Right lobe of liver (tissue), 6 donors: ENCODE results near the gene FAM53A. TPM values are rescaled to one million over a fixed set of nuclear protein-coding genes. Genes with fewer than 3 reads are reported as not detected.
"Not testable (repeated sequence)": the region's sequence is repeated elsewhere in the genome, so short reads cannot be mapped to it uniquely, and the experiment has no call there.

Experiments
- ATAC-seq, 4 donors: fragments of 200-7000 bp; cut with Tn5 transposase; one replicate each; pipeline ENCODE4 v1.9.1; 2020; ENCODE audit warnings: mild to moderate bottlenecking in 4 of 4, moderate library complexity in 4 of 4
- DNase-seq, 3 donors: peaks; one replicate each; pipeline ENCODE4 v3.0.0-alpha.2; 2020
- H3K27ac ChIP-seq, 3 donors: fragments of 200-600 bp; one replicate each; pipeline ENCODE4 v1.8.0; 2022
- H3K27me3 ChIP-seq, 2 donors: fragments of 200-600 bp; one replicate each; pipeline ENCODE4 v1.8.0; 2022
- H3K36me3 ChIP-seq, 4 donors: fragments of 200-600 bp; sonication (generic) in 1 of 4; one replicate each; pipeline versions ENCODE4 v1.5.1 to v1.8.0; 2017 to 2022; ENCODE audit warnings: control low read depth in 1 of 4
- H3K4me1 ChIP-seq, 4 donors: fragments of 200-600 bp; sonication (generic) in 1 of 4; one replicate each; pipeline versions ENCODE4 v1.5.1 to v1.8.0; 2017 to 2022; ENCODE audit warnings: control low read depth in 1 of 4
- H3K4me3 ChIP-seq, 3 donors: fragments of 200-600 bp; one replicate each; pipeline ENCODE4 v1.8.0; 2022
- H3K9me3 ChIP-seq, 4 donors: fragments of 200-600 bp; sonication (generic) in 1 of 4; one replicate each; pipeline versions ENCODE4 v1.5.1 to v1.8.0; 2017 to 2022; ENCODE audit warnings: control low read depth in 1 of 4
- CTCF ChIP-seq, 4 donors: fragments of 200-600 bp in 3 of 4; fragments of 450-650 bp in 1 of 4; IDR thresholded peaks; one replicate each; pipeline versions ENCODE4 v1.5.1 to v1.8.0; 2016 to 2022; ENCODE audit warnings: antibody characterized with exemption in 4 of 4, mild to moderate bottlenecking in 2 of 4
- POLR2A ChIP-seq: fragments of 450-650 bp; IDR thresholded peaks from one replicate; pipeline ENCODE4 v1.6.1; 2017; ENCODE audit warnings: antibody characterized with exemption, mild to moderate bottlenecking
- WGBS: methylation state at CpG from one replicate; pipeline ENCODE4 v1.1.6; 2018; ENCODE audit warnings: low coverage, low lambda C conversion rate; ENCODE audit not compliant: insufficient coverage; ENCODE audit errors: missing lambda C conversion rate; 5-methylcytosine and 5-hydroxymethylcytosine counted together
- intact Hi-C, 2 donors: fragments of 100-400 bp; cut with DNase I; formaldehyde crosslinking; loops; one replicate each; pipeline versions ENCODE4 v1.11.2 to v1.14.1; 2022
- total RNA-seq, 6 experiments: library from RNA; depleted of rRNA in 2 of 6; stranded (reverse); fragments of >200 nt in 2 of 6; fragmentation: NEBNext Ultra II Directional in 3 of 6; extraction: Animal tissue kit (Norgen Biotek cat#: 25700) in 3 of 6; gene quantifications; one replicate each; pipeline versions ENCODE4 v1.1.0 to v1.2.4, GENCODE V29; 2016 to 2023
- donor health status: DM: no; HTN: yes; CAD: no.
- donor health status: DM: no; HTN: no; CAD: no.
- donor health status: DM: no; HTN: no; CAD: no.
- donor health status: DM: no; HTN: yes; CAD: no.
- donor health status: DM: no; HTN: yes; CAD: no.

FAM53A gene
- total RNA-seq, 6 experiments from 2014 or later, result 0.56 to 3.5 (median 0.74) TPM

GRCh38 chr4:1608196-1608820, 75.8 kb downstream of the FAM53A start:
- H3K27ac ChIP-seq, result no peak overlapping the region
- 72% methylated on average over 8 of the region's 24 CpGs for WGBS
- no peaks in the 10 kb centered on the region for H3K36me3 ChIP-seq
- intact Hi-C loops, result no loop called here
- no peaks in the 10 kb centered on the region for H3K9me3 ChIP-seq
- H3K4me1 ChIP-seq, result no peaks in the 10 kb centered on the region
- no peak for ATAC-seq
- no peak for TF ChIP-seq POLR2A
- TF ChIP-seq CTCF (IDR thresholded peaks at IDR 0.05), result no peak
- H3K4me3 ChIP-seq, result no peak overlapping the region
- no peaks in the 10 kb centered on the region for H3K27me3 ChIP-seq
- DNase-seq, result peak in 1 of 3 donors; percentile 44

GRCh38 chr4:1607436-1608195, 76.5 kb downstream of the FAM53A start:
- H3K4me3 ChIP-seq, H3K4me1 ChIP-seq, H3K27me3 ChIP-seq, H3K9me3 ChIP-seq, H3K36me3 ChIP-seq, ATAC-seq, intact Hi-C loops, H3K27ac ChIP-seq: not testable (repeated sequence)
- 89% methylated on average over 13 of the region's 23 CpGs for WGBS
- peak in 2 of 3 donors; percentile 1 to 18 for DNase-seq

GRCh38 chr4:1604706-1605205, 79.4 kb downstream of the FAM53A start:
- intact Hi-C loops, result no loop called here
- no peak for TF ChIP-seq CTCF (IDR thresholded peaks at IDR 0.05)
- no peak for TF ChIP-seq POLR2A
- H3K27ac ChIP-seq, result no peak overlapping the region
- WGBS, result 33% methylated on average over 7 of the region's 19 CpGs
- peak in 3 of 4 donors; percentile 19 to 43 (median 26) for ATAC-seq
- H3K9me3 ChIP-seq, result no peaks in the 10 kb centered on the region
- H3K27me3 ChIP-seq, result no peaks in the 10 kb centered on the region
- H3K4me1 ChIP-seq, result no peaks in the 10 kb centered on the region
- DNase-seq, result peak in 2 of 3 donors; percentile 19 to 43
- H3K4me3 ChIP-seq, result no peak overlapping the region
- no peaks in the 10 kb centered on the region for H3K36me3 ChIP-seq

GRCh38 chr4:1604181-1604705, 79.9 kb downstream of the FAM53A start:
- peak in 1 of 4 donors; percentile 9 for ATAC-seq

More at GRCh38 chr4:1604181-1604705, 79.9 kb downstream of the FAM53A start:
- Histone ChIP-seq H3K4me1 (no peaks in the 10 kb centered on the region), H3K36me3 (no peaks in the 10 kb centered on the region), H3K9me3 (no peaks in the 10 kb centered on the region), H3K27me3 (no peaks in the 10 kb centered on the region), H3K27ac (no peak overlapping the region), H3K4me3 (no peak overlapping the region)
- peak in 1 of 3 donors; percentile 11 for DNase-seq
- TF ChIP-seq CTCF (IDR thresholded peaks at IDR 0.05) (no peak), POLR2A (no peak)
- intact Hi-C loops, result no loop called here
- WGBS, result 26% methylated on average over 10 of the region's 23 CpGs
